ENCODE measurements around the gene PRKAG2.

Gene PRKAG2

DNA sequence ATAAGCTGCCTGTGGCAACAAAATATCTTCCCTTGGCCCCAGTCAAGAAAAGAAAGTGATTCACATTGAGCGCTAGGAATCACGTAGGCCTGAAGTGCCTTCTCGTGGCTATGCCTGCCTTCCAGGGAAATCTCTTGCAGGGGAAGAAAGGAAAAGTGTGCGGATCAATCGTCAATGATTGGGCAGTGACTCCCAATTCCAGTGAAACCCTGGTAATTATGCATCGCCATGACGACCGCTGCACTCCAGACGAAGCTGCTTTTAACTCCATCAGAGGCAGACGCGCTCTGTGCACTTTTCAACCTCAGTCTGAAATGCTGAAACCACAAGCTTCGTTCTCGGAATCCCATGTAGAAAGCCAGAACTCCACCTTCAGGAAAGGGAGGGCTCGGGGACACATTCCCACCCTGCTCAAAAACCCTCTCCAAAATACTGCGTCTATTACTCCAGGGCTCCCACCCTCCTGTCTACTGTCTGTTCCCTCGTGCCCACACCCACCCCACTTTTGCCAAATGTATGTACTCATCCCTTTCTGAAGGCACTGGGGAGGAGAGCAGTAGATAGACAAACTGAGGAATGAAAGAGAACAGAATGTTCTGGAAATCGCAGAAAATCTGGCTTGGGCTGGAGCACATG lies 24.2 kb upstream of the PRKAG2 start:
- DNase-seq (ENCODE audit: low read depth in 2 of 2), result no peak

DNA sequence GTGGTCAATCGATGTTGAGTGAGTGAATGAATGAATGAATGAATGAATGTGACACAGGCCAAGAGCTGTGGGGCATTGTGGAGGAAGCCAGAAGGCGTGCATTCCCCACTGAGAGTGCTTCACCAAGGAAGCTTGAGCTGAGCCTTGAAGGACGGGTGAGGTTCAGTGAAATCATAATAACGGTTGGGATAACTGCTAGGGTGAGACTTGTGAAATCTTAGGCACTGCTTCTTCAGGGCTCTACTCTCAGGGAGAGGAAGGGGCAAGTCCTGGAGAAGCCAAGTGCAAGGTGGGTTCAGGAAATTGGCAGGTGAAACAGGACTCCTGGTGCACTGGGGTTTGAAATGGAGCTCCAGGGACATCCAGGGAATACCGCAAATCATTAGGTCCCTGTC lies 23.7 kb upstream of the PRKAG2 start:
- no peak for DNase-seq (ENCODE audit: low read depth in 2 of 2)

DNA sequence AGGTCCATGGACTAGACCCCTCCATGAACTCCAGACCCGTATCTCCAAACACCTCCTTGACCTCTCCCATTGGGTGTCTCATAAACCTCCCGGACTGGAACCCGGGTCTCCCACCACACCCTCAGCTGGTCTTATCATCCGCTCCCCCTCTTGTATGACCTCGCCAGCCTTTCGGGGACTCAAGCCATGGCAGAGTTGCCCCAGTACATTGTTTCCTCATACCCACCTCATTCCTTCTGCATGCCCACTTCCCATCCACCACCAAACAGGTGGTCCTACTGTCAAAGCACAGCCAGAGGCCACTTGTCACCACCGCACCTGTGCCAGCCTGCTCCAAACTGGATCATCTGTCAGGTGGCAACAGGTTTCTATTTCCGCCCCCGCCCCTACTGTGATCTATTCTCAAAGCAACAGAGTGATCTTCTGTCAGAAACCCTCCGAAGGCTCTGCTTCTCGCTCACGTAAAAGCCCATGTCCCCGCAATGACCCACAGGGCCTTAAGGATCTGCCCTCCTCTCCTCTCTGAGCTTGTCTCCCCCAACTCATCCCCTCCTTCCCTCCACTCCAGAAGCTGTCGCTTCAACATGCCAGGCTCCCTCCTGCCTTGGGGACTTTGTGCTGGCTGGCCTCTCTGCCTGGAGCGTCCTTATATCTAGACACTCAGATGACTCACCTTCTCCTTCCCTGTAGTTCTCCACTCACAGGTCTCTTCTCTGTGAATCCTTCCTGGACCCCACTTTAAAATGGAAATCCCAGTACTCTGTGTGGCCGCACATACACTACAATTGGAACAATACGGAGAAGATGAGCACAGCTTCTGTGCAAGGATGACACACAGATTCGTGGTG lies 22.8 kb upstream of the PRKAG2 start:
- no peak for DNase-seq (ENCODE audit: low read depth in 2 of 2)

DNA sequence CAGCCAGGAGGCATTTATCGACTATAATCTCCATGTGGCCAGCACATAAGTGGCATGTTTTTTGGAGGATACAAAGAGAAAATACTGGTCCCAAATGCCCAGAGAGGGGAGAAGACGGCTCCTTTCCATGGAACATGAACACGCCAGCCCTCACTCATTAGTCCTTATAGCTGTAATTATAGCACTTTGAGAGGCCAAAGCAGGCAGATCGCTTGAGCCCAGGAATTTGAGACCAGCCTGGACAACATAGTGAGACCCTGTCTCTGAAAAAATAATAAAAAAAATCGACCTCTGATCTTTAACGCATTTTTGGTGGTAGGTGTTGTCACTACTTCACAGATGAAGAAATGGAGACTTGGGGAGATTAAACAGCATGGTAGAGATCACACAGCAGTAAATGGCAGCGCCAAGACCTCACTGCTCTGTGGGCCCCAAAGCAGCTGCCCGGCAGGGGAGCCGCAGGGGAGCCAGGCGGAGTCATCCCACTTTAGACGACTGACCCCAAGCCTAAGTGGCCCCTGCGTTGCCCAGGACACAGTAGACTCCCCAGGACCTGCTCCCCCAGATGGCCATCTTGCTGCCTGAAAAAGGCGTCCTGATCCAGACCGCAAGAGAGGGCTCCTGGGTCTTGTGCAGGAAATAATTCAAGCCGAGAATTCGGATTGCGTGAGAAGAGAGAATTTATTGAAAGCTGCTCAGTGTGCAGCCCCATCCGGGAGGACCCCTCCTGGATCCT lies 21.2 kb upstream of the PRKAG2 start:
- no peak for DNase-seq (ENCODE audit: low read depth in 2 of 2)

DNA sequence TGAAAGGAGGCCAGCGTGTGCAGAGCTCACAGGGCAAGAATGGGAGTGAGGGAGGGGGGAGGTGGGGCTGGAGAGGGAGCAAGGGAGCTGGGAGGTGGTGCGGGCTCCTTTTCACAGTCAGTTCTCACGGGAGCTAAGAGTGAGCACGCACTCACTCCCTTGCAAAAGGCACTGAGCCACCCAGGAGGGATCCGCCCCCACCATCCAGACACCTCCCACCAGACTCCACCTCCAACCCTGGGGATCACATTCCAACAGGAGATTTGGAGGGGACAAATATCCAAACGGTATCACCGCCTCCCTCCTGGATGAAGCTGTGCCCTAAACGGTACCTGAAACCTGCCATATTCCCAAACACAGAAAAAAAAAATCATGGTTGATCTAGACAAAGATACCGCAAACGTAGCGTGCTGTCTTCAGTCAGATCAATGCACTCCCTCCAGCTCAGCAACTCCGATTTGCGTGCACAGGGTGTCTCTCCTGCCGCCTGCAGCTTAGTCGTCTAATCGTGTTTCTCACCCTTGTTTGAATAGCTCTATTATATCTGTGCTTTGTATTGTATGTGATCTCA lies 20.3 kb upstream of the PRKAG2 start:
- no peak for DNase-seq (ENCODE audit: low read depth in 2 of 2)

DNA sequence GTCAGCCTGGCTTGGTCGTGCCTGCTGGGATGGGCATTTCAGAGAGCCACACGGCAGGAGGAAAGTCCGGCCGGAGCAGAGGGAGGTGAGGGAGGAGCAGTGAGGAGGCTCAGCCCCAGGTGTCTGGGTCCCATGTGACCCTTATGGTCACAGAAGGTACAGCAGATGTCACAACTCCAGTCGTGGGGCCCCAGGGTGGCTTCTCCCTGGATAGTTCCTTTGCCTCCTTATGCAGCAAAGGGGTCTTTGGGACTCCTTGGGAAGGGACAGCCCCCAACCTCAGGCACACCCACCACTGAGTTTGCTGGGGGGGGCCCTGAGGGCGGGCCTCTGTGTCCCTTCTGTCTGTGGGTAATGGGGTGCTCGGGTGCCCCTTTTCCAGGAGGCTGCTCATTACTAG lies 19.6 kb upstream of the PRKAG2 start:
- no peak for DNase-seq (ENCODE audit: low read depth in 2 of 2)

DNA sequence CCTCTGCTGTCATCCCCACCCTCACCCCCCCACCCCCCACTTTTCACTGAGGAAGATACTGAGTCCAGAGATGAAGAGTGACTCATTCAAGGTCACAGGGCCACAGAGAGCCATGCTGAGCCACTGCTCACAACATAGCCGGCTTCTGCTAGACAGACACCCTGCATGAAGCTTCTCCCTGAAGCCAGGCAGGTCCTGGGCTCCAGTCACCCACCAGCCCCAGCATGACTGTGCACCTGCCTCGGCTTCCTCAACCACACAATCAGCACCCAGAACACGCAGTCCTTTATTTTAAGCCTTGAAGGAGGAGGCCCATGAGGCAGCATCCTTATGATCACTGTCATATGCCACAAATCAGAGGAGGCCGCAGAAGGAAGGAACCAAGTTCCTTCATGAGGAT lies 19.2 kb upstream of the PRKAG2 start:
- DNase-seq (ENCODE audit: low read depth in 2 of 2), result no peak

DNA sequence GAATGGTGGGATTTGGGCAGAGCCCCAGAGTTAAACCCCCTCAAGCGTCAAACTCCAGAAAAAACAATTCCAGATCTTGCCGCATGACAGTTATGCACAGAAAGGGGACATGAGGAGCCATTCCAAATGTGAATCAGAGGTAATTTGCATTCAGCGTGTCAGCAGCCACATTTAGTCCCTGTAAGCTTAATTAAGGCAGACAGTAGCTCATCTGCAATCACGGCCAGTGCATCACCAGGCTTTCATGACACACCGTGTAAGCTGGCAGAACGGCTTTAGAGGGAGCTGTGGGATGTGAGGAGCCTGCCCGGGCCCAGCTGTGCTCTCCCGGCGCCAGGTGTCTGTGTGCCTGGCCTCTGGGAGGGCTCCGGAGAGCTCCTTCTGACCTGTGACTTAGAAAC lies 18.7 kb upstream of the PRKAG2 start:
- DNase-seq (ENCODE audit: low read depth in 2 of 2), result no peak

DNA sequence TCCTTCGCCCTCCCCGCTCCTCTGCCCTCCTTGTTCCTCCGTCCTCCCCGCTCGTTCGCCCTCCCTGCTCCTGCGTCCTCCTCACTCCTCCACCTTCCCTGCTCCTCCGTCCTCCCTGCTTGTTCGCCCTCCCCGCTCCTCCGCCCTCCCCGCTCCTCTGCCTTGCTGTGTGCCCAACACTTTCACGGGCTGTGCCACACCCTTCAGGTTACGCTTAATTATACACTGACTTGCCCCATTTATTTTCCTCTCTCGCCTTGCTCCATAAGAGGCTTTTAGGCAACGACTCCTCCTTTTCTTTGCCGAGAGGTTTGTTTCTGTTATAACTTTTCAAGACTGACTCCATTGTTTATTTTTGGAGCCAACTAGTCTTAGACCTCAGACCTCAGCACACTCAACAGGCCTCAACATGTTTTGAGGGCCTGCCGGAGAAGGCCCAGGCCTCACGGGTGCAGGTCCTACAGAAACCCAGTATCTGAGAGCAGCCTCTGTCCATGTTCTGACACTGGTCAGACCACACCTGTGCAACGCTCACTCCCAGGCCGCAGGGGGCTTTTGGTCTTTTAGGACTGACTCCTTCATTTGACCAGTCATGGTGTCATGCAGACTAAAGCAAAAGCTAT lies 18.2 kb upstream of the PRKAG2 start:
- no peak for DNase-seq (ENCODE audit: low read depth in 2 of 2)

DNA sequence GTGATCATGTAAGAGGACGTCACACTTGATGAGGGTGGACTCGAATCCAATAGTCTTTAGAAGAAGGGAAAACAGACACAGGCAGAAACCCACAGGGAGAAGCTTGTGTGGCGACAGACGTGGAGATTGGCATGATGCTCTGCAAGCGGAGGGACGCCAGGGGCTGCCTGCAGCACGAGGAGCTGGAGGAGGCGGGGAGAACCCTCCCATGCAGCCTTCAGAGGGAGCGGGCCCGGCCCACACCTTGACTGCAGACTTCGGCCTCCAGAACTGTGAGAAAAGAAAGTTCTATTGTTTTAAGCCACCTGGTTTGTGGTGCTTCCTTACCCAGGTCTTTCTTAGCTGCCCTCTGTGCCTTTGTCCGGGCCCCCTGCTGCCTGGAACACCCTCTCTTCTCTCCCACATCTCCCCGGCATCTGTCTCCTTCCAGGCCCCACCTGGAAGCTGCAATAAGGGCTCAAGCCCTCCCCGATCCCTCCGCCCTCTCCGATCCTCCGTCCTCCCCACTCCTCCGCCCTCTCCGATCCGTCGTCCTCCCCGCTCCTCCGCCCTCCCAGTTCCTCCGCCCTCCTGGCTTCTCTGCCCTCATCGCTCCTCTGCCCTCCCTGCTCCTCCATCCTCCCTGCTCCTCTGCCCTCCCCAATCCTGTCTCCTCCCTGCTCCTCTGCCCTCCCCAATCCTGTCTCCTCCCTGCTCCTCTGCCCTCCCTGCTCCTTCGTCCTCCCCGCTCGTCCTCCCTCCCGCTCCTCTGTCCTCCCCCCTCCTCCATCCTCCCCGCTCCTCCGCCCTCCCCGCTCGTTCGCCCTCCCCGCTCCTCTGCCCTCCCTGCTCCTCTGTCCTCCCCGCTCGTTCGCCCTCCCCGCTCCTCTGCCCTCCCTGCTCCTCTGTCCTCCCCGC lies 17.4 kb upstream of the PRKAG2 start:
- no peak for DNase-seq (ENCODE audit: low read depth in 2 of 2)

DNA sequence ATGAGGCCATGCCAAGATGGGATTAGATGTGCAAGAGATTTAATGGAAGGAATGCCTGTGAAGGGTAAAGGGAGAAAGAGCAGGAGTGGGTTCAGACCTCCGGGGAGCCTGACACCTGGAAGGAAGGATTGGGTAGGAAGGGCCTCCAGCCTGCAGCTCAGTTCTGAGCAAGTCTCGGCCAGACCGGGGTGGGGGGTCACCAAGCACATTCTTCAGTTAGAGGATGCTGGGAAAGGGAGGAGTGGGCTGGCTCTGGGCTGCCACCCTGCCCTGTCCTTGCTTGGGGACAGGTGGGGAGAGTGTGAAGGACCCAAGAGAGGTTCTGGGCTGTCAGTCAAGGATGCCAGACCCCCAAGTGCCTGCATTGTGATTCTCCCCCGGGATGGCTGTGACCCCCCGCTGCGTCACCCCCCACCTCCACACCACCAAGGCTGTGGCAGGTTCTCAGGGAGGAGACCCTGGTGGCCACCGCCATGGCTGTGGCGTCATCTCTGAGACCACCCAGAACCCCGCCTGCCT lies 16.5 kb upstream of the PRKAG2 start:
- DNase-seq (ENCODE audit: low read depth in 2 of 2), result no peak

DNA sequence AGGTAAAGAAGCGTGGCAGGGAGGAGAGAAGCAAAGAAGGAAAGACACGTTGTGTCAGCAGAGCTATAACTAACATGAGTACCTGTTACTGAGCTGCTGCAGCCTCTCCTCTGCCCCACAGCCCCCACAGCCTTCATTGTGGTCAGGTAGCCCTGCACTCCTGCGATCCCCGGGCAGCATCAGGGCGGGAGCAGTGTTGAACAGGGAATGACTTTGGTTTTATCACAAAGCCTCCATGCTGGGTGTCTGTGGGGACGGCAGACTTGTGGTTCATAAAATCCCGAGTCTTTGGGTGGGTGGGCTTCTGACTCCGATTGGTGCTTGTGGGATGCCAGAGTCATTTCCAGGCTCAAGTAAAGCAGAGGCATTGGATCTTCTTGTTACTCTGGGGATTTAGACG lies 14.8 kb upstream of the PRKAG2 start:
- no peak for DNase-seq (ENCODE audit: low read depth in 2 of 2)

DNA sequence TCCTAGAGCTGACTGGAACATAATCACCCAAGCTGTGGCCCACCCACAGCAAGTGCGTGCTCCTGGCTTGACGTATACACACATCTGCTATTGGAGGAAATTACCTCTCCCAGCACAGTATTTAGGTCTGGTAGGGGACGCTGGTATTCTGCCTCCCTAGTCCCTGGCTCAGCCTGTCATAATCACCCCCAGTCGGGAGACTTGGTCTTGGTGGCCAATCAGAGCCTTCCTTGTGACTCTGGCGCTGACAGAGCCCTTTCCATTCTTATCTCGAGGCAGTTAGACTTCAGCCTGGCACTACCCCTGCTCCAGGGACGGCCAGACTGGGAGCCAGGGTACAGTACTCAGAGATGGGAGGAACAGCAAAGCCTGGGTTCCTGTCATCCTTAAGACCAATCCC lies 14.3 kb upstream of the PRKAG2 start:
- no peak for DNase-seq (ENCODE audit: low read depth in 2 of 2)

DNA sequence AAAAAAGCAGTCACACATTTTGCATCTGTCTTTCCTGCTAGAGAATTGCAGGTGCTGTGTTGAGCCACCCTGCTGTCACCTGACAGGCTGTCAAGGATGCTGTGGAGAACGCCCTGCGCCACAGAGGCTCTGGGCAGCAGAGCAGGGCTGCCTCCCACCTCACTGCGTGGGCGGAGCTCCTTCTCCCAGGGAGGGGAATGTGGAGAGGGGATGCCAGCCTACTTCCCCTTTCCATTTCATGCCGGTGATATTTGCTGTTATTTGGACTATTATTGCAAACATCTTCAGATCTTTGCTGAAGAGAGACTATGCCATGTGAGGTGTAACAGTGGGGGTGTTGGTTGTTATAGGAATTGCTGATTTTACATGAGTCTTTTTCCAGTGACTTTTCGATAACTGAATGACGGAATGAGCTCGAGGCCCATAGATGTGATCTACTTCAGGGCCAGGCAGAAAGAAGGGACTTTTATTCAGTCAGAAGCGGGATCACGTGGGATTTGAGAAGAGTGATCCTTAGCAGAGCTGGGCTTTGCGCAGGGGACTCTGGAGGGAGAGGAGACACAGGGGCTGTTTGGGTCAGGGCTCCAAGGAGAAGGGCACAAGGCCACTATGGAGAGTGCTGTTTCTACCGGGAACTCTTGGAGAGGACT lies 13.6 kb upstream of the PRKAG2 start:
- DNase-seq (ENCODE audit: low read depth in 2 of 2), result no peak

DNA sequence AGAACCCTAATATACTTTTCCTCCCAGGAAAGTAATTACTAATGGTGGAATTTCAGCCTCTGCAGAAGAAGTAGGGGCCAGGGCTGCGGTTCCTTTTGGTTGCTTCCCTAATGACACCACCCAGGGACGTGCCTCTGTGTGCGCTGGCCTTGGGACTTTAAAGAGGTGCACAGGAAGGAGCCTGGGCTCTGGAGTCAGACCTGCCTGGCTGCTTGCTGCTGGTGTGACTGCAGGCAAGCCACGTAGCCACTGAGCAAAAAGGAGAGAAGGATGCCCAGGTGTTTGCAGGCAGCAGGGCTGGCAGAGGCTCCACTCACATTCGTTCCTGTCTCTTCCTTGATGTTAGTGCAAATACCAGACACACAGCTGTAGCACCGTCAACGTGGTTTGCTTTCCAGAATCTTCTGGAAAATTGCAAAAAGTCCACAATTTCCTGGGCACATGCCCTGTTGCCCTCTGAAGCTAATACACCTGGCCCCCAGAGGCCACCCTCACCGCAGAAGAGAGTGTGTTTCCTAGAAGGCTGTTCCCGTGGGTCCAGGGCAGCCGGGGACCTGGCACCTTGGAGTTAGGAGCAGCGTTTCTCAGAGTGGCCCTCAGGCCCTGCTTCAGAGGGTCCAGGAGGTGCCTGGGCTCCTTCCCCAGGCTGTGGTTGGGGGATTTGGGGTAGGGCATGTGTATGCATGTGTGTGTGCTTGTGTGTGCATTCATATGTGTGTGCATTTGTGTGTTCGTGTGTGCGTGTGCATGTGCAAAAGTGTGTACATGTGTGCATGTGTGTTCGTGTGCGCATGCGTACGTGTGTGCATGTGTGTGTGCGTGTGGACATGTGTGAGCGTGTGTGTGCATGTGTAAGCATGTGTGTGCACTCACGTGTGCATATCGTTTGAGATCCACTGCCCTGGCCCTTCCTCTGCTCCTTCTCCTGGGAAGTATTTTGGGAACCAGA lies 12.8 kb upstream of the PRKAG2 start:
- DNase-seq (ENCODE audit: low read depth in 2 of 2), result no peak

DNA sequence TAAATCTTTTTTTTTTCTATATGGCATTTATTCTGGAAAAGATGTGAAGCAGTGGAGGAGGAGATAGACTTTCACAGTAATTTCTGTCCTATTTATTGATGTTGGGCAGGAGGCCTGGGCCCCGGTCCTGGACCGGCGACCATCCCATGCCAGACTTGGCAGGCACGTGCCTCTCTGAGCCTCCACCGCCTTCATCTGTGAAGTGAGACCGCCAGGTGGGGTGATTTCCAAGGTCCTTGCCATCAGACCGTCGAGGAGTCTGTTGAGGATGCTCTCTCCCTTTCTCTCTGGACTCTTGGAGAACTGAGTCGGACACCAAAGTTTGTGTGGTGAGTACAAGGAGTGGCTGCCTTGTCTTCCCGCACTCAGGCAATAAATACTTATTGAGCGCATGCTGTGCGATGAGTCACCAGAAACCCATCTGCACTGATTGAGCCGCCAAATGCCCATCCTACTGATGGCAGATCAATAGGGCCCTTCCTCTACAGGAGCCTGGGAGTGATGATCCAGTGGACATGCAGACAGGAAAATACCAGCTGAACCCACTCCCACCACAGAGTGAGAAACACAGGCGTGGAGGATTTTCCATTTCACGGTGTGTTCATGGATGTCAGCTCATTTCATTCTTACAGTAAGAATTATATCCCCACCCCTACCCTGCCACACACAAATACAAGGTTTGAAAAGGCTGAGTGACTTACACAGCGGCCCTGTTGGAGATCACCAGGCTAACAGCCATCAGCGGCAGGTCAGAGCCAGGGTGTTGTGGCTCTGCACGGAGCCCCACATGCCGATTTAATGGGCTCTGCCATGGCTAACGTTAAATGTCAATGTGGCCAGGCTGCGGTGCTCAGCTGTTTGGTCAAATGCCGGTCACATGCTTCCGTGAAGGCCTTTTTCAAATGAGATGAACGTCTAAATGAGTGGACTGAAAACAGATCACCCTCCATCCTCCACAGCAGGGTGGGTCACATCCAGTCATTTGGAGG lies 11.5 kb upstream of the PRKAG2 start:
- no peak for DNase-seq (ENCODE audit: low read depth in 2 of 2)

DNA sequence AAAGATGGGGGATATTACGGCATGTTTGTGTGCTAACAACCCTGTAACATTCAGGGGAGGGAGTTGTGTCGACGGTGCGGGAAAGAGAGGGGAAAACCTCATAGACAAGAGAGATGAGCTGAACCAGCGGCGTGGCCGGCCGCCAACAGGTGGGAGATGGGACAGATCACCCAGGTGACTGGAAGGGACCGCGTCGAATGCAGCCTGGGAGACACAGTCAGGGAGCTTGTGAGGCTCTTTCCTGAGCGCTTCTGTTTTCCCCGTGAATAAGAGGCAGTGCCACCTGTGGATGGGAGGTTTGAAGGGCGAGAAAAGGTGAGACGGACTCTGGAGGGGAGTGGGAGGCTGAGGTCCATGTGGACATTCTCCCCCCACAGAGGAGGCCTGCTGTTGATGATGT lies 9.9 kb upstream of the PRKAG2 start:
- no peak for DNase-seq (ENCODE audit: low read depth in 2 of 2)

DNA sequence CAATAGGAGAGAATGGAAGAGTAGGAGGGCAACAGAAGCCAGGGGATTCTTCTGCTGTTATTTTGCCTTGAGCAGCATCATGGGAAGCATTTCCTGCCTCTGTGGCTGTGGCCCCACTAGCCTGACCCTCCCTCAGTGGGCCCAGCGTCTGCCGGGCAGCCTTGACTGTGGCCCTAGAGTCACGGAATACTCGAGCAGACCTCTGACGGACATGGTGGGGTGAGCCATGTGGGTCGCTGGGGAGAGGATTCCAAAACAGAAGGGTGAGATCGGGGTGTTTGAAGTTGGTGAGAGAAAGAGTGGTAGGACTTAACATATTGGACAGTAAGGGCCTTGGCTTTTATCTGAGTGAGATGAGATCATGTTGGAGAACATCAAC lies 8.3 kb upstream of the PRKAG2 start:
- DNase-seq (ENCODE audit: low read depth in 2 of 2), result no peak

All from stimulated activated CD8-positive, alpha-beta memory T cell treated with anti-CD3 and anti-CD28 coated beads, Interleukin-15, amount 100 ng/mL, for 48 hours (primary cell).